Measurements from ENCODE around the gene IFNGR1.

GRCh38 chr6:137265561-137266308 is 46.5 kb upstream of the IFNGR1 start:
- no peak for TF ChIP-seq ZBTB20 (CRISPR knock-in tag; IDR thresholded peaks at IDR 0.05; ENCODE audit: borderline replicate concordance, low read depth)
- no peak for TF ChIP-seq CTCF (CRISPR knock-in tag; IDR thresholded peaks at IDR 0.05)
- TF ChIP-seq ZNF136 (CRISPR knock-in tag; IDR thresholded peaks at IDR 0.05; ENCODE audit: low read depth) = no peak
- TF ChIP-seq TEAD2 (CRISPR knock-in tag; IDR thresholded peaks at IDR 0.05) = no peak
- no peak for TF ChIP-seq SMARCE1 (IDR thresholded peaks at IDR 0.05; ENCODE audit: borderline replicate concordance)
- TF ChIP-seq, protein P1, sequence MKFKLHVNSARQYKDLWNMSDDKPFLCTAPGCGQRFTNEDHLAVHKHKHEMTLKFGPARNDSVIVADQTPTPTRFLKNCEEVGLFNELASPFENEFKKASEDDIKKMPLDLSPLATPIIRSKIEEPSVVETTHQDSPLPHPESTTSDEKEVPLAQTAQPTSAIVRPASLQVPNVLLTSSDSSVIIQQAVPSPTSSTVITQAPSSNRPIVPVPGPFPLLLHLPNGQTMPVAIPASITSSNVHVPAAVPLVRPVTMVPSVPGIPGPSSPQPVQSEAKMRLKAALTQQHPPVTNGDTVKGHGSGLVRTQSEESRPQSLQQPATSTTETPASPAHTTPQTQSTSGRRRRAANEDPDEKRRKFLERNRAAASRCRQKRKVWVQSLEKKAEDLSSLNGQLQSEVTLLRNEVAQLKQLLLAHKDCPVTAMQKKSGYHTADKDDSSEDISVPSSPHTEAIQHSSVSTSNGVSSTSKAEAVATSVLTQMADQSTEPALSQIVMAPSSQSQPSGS (CRISPR knock-in tag; IDR thresholded peaks at IDR 0.05) = no peak

All from HepG2 (cell line).